Measurements from ENCODE around the gene RNASE11. TPM values are rescaled to one million over a fixed set of nuclear protein-coding genes. Genes with fewer than 3 reads are reported as not detected.

The RNASE11 gene
- total and polyA plus RNA-seq, 2 donors (not counting 3 experiments of a cell fraction or from before 2014, with no cell fraction given): not detected

- no peaks in the 10 kb centered on the region for H3K9me3 ChIP-seq (replicated peaks; ENCODE audit: control insufficient read depth, insufficient read depth, low read length)
- DNase-seq (ENCODE audit: low read depth, low spot score): no peak
- H3K79me2 ChIP-seq (ENCODE audit: control insufficient read depth, insufficient read depth, low read length): no peaks in the 10 kb centered on the region
- H3K4me3 ChIP-seq (replicated peaks in 1 of 3; ENCODE audit: insufficient read depth in 1 of 3, low read depth in 1 of 3, low read length in 3 of 3): no peak overlapping the region
- H3K27ac ChIP-seq (ENCODE audit: insufficient read depth, low read depth, low read length): no peak overlapping the region
- intact Hi-C loops (cut with micrococcal nuclease): loop anchor here (1.0 to 2.0 kb wide), 4 partner anchors 76 to 152 kb away; partner anchors contain the start of genes APEX1 and PNP
- no peaks in the 10 kb centered on the region for H3K9me1 ChIP-seq (replicated peaks; ENCODE audit: control insufficient read depth, extremely low read depth, insufficient read depth, low read length)
- POLR2A ChIA-PET: interaction anchor here (1.6 kb wide), 1 partner anchor 152 kb away, joined by 4 read pairs; the partner anchor contains the start of genes APEX1 and OSGEP
- no peaks in the 10 kb centered on the region for H4K20me1 ChIP-seq (replicated peaks; ENCODE audit: control insufficient read depth, extremely low read depth, insufficient read depth, low read length)
- CTCF ChIA-PET: interaction anchor here (0.5 to 8.7 kb wide), 14 partner anchors 9 to 279 kb away, joined by 3 to 110 read pairs (median 4); partner anchors contain the start of genes APEX1, OSGEP, PARP2 and PIP4P1
- no peak for TF ChIP-seq CTCF (IDR thresholded peaks at IDR 0.05; ENCODE audit: extremely low read depth in 1 of 2, insufficient read depth in 1 of 2, low read depth in 1 of 2, low read length in 2 of 2)
- TF ChIP-seq POLR2AphosphoS5 (IDR thresholded peaks at IDR 0.05; ENCODE audit: insufficient read depth, low read depth, low read length): no peak
- no peak for TF ChIP-seq POLR2A (IDR thresholded peaks at IDR 0.05; ENCODE audit: low read depth, low read length)
- no peak for TF ChIP-seq GATA2 (IDR thresholded peaks at IDR 0.05; ENCODE audit: insufficient read depth, insufficient read length, low read depth, low read length)
- no peak for TF ChIP-seq FOS (IDR thresholded peaks at IDR 0.05; ENCODE audit: borderline replicate concordance, insufficient read depth, low read length)
- no peak for TF ChIP-seq MYC (IDR thresholded peaks at IDR 0.05; ENCODE audit: low read depth, low read length)
- TF ChIP-seq JUN (IDR thresholded peaks at IDR 0.05; ENCODE audit: borderline replicate concordance, insufficient read depth, insufficient read length, low read depth): no peak
- no peak for TF ChIP-seq EZH2 (IDR thresholded peaks at IDR 0.05; ENCODE audit: borderline replicate concordance, low read depth, low read length, severe bottlenecking)
- TF ChIP-seq MAX (IDR thresholded peaks at IDR 0.05; ENCODE audit: insufficient read depth, insufficient read length): no peak
- no peak overlapping the region for H2AFZ ChIP-seq (ENCODE audit: low read depth, low read length)
- no peaks in the 10 kb centered on the region for H3K36me3 ChIP-seq (ENCODE audit: control insufficient read depth in 2 of 2, extremely low read depth in 1 of 2, insufficient read depth in 2 of 2, low read length in 2 of 2)
- no peak for FAIRE-seq
- dilution Hi-C loops (cut with MboI; ENCODE audit: extremely low pct_ligation_motif_present, low sequenced_read_pairs): no loop called here
- peaks cover 4% of the 10 kb centered on the region for H3K4me1 ChIP-seq (ENCODE audit: control insufficient read depth, extremely low read depth, insufficient read depth, low read length)
- H3K27me3 ChIP-seq (ENCODE audit: control insufficient read depth in 2 of 2, insufficient read depth in 2 of 2, low read length in 2 of 2): peaks cover 3% of the 10 kb centered on the region in 2 experiments
- H3K4me2 ChIP-seq (ENCODE audit: insufficient read depth, low read length): no peak overlapping the region
- no peak overlapping the region for H3K9ac ChIP-seq (replicated peaks; ENCODE audit: extremely low read depth, insufficient read depth, low read length)
- no TSS peak for BruUV-seq (replicated peaks)
These were observed 19.1 kb upstream of the RNASE11 start for GRCh38 chr14:20606902-20607242.
